Panc1 (cell line): ENCODE results near the gene KCNMB1. TPM values are rescaled to one million over a fixed set of nuclear protein-coding genes. Genes with fewer than 3 reads are reported as not detected.

Experiments used
- ATAC-seq: fragments of 200-7000 bp; cut with Tn5 transposase; 2 replicates; pipeline ENCODE4 v1.9.1; 2020; ENCODE audit warnings: mild to moderate bottlenecking, moderate library complexity
- BruUV-seq: library from RNA; stranded (reverse); fragments of 400-500 nt; replicated peaks from 2 replicates; lab custom pipeline; 2021; lab: Mats Ljungman, UMichigan
- CTCF ChIA-PET: fragments of 300-600 bp; sonication (Branson Sonifier 250); formaldehyde crosslinking; loops from one replicate; lab custom pipeline; 2022; ENCODE audit warnings: antibody characterized with exemption; lab: Charles Lee
- POLR2A ChIA-PET: fragments of 300-600 bp; sonication (Branson Sonifier 250); formaldehyde crosslinking; loops from one replicate; lab custom pipeline; 2022; ENCODE audit warnings: antibody characterized with exemption; lab: Charles Lee
- DNase-seq: peaks from one replicate; pipeline ENCODE4 v3.0.0-alpha.2; 2010; ENCODE audit warnings: low read depth, low spot score
- H3K27ac ChIP-seq: 2 replicates; pipeline ENCODE4 v1.5.1; 2011; ENCODE audit warnings: mild to moderate bottlenecking, low read length, inconsistent platforms
- H3K27me3 ChIP-seq: fragments of 200-500 bp; sonication (Bioruptor generic); 2 replicates; pipeline ENCODE4 v1.6.0; 2014; ENCODE audit warnings: low read length, inconsistent platforms; ENCODE audit not compliant: control insufficient read depth, insufficient read depth
- H3K36me3 ChIP-seq: fragments of 200-500 bp; sonication (Bioruptor generic); 2 replicates; pipeline ENCODE4 v1.5.1; 2014; ENCODE audit warnings: inconsistent platforms, mild to moderate bottlenecking, low read length, moderate library complexity; ENCODE audit not compliant: control insufficient read depth, insufficient read depth
- H3K4me1 ChIP-seq: 2 replicates; pipeline ENCODE4 v1.5.1; 2011; ENCODE audit warnings: inconsistent platforms, mild to moderate bottlenecking, low read length, moderate library complexity; ENCODE audit not compliant: control insufficient read depth, insufficient read depth
- H3K4me3 ChIP-seq, 2 experiments: 2 replicates each; pipeline ENCODE4 v1.5.1; 2011 to 2012; ENCODE audit warnings: low read depth in 2 of 2, low read length in 2 of 2, mild to moderate bottlenecking in 2 of 2, inconsistent platforms in 1 of 2, moderate library complexity in 1 of 2
- H3K9me3 ChIP-seq: fragments of 200-500 bp; sonication (Bioruptor generic); 2 replicates; pipeline ENCODE4 v1.5.1; 2014; ENCODE audit warnings: low read depth, mild to moderate bottlenecking, inconsistent platforms, low read length, moderate library complexity; ENCODE audit not compliant: control insufficient read depth, insufficient read depth
- POLR2AphosphoS5 ChIP-seq: IDR thresholded peaks from 2 replicates; pipeline ENCODE4 v1.6.1; 2012; ENCODE audit warnings: mild to moderate bottlenecking, low read depth, low read length, moderate library complexity
- SIN3A ChIP-seq: IDR thresholded peaks from 2 replicates; pipeline ENCODE4 v1.6.1; 2012; ENCODE audit warnings: low read depth, mild to moderate bottlenecking, low read length, moderate library complexity, borderline replicate concordance; ENCODE audit not compliant: insufficient read depth
- TCF7L2 ChIP-seq: IDR thresholded peaks from 2 replicates; pipeline ENCODE4 v1.6.1; 2011; ENCODE audit warnings: mild to moderate bottlenecking, low read depth, low read length, inconsistent platforms
- in situ Hi-C: cut with HindIII; loops from 2 replicates; pipeline ENCODE4 v1.10.0; 2016; ENCODE audit warnings: low sequenced_read_pairs, low pct_unique_long_range_greater_than_20kb
- intact Hi-C: fragments of 100-400 bp; cut with micrococcal nuclease; formaldehyde crosslinking; loops from one replicate; pipeline ENCODE4 v1.10.0; 2022; ENCODE audit not compliant: unreplicated experiment
- total RNA-seq: library from RNA; stranded (reverse); gene quantifications from one replicate; pipeline ENCODE4 v1.2.1, GENCODE V29; 2021; ENCODE audit not compliant: unreplicated experiment
- TF ChIP-seq, protein P1 (sequence below): fragments of 450-650 bp; IDR thresholded peaks from 2 replicates; pipeline ENCODE4 v1.5.1; 2017; ENCODE audit warnings: mild to moderate bottlenecking
- TF ChIP-seq, protein P2 (sequence below), 2 experiments: IDR thresholded peaks; 2 replicates each; pipeline ENCODE4 v1.6.1; 2011 to 2012; ENCODE audit warnings: low read depth in 2 of 2, control low read depth in 1 of 2, low read length in 1 of 2, mild to moderate bottlenecking in 1 of 2, moderate library complexity in 1 of 2; ENCODE audit not compliant: insufficient read depth in 1 of 2

The KCNMB1 gene
- total RNA-seq, 1 experiment from 2014 or later, result not detected

DNA sequence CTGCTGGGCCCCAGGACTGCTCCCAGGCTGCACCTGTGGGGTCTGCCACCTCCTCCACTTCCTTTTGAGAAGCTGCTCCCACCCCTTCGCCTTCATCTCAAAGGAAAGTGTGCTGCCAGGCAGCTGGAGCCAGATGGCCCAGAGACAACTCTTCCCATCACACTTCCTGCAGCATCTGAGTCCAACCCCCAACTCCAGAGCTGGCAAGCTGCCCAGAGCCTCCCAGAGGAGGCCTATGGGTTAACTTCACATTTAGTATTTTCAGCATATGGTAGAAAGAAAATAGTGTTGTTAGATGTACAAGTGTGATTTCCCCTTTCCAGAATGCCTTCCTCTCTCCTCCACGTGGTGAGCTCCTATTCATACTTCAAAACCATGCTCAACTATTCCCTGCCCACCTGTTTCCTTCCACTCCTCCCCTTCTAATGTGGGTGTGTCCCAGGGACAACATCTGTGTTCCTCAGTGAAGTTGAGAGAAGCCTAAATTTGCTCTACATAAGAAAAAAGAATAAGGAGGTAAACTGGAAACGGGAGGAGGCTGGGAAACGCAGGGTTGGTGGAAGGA is 38.6 kb upstream of the KCNMB1 start:
- Histone ChIP-seq H3K4me3 (no peak overlapping the region), H3K9me3 (no peaks in the 10 kb centered on the region), H3K27me3 (peaks cover 6% of the 10 kb centered on the region; the same call in 1 of the 2 replicates), H3K27ac (no peak overlapping the region), H3K4me1 (no peaks in the 10 kb centered on the region), H3K36me3 (no peaks in the 10 kb centered on the region)
- DNase-seq, result no peak
- in situ Hi-C loops, result no loop called here
- intact Hi-C loops, result no loop called here
- TF ChIP-seq TCF7L2 (no peak), POLR2AphosphoS5 (no peak), SIN3A (no peak)
- TF ChIP-seq, protein P1, sequence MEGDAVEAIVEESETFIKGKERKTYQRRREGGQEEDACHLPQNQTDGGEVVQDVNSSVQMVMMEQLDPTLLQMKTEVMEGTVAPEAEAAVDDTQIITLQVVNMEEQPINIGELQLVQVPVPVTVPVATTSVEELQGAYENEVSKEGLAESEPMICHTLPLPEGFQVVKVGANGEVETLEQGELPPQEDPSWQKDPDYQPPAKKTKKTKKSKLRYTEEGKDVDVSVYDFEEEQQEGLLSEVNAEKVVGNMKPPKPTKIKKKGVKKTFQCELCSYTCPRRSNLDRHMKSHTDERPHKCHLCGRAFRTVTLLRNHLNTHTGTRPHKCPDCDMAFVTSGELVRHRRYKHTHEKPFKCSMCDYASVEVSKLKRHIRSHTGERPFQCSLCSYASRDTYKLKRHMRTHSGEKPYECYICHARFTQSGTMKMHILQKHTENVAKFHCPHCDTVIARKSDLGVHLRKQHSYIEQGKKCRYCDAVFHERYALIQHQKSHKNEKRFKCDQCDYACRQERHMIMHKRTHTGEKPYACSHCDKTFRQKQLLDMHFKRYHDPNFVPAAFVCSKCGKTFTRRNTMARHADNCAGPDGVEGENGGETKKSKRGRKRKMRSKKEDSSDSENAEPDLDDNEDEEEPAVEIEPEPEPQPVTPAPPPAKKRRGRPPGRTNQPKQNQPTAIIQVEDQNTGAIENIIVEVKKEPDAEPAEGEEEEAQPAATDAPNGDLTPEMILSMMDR, result no peak
- TF ChIP-seq, protein P2, sequence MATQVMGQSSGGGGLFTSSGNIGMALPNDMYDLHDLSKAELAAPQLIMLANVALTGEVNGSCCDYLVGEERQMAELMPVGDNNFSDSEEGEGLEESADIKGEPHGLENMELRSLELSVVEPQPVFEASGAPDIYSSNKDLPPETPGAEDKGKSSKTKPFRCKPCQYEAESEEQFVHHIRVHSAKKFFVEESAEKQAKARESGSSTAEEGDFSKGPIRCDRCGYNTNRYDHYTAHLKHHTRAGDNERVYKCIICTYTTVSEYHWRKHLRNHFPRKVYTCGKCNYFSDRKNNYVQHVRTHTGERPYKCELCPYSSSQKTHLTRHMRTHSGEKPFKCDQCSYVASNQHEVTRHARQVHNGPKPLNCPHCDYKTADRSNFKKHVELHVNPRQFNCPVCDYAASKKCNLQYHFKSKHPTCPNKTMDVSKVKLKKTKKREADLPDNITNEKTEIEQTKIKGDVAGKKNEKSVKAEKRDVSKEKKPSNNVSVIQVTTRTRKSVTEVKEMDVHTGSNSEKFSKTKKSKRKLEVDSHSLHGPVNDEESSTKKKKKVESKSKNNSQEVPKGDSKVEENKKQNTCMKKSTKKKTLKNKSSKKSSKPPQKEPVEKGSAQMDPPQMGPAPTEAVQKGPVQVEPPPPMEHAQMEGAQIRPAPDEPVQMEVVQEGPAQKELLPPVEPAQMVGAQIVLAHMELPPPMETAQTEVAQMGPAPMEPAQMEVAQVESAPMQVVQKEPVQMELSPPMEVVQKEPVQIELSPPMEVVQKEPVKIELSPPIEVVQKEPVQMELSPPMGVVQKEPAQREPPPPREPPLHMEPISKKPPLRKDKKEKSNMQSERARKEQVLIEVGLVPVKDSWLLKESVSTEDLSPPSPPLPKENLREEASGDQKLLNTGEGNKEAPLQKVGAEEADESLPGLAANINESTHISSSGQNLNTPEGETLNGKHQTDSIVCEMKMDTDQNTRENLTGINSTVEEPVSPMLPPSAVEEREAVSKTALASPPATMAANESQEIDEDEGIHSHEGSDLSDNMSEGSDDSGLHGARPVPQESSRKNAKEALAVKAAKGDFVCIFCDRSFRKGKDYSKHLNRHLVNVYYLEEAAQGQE (IDR thresholded peaks at IDR 0.05; ENCODE audit: insufficient read depth in 1 of 2, low read depth in 2 of 2, low read length in 1 of 2), result no peak
- ATAC-seq, result no peak
- BruUV-seq, result no TSS peak
- POLR2A ChIA-PET, result no interaction called here
- CTCF ChIA-PET, result interaction anchor here (0.6 kb wide), 1 partner anchor 107 kb away, joined by 3 read pairs; no protein-coding TSS in a partner anchor

DNA sequence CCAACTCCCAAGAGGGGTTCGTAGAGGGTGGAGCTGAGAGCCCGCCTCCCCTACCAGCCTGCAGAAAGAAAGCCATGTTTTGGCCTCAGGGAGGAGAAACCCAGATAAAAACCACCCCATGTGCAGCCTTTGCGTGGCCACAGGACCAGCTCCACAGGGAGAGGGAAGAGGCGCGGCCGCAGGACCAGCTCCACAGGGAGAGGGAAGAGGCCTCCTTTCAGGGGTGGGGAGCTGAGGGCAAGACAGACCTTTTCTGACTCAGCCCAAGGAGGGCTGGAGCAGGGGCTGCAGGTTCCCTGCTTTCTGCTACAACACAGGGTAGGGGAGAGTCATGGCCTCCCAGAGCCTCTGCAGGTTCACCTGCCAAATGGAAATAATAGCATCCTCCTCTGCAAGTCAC is 37.6 kb upstream of the KCNMB1 start:
- Histone ChIP-seq H3K9me3 (no peaks in the 10 kb centered on the region), H3K4me3 (no peak overlapping the region), H3K36me3 (no peaks in the 10 kb centered on the region), H3K4me1 (no peaks in the 10 kb centered on the region), H3K27me3 (peaks cover 6% of the 10 kb centered on the region), H3K27ac (no peak overlapping the region)
- intact Hi-C loops (no loop called here), in situ Hi-C loops (no loop called here)
- BruUV-seq, result no TSS peak
- POLR2A ChIA-PET, result no interaction called here
- ATAC-seq, result no peak
- CTCF ChIA-PET, result interaction anchor here (0.7 kb wide), 1 partner anchor 197 kb away, joined by 3 read pairs; no protein-coding TSS in a partner anchor
- no peak for DNase-seq
- TF ChIP-seq SIN3A, result no peak
- TF ChIP-seq POLR2AphosphoS5, result no peak
- no peak for TF ChIP-seq TCF7L2
- TF ChIP-seq, protein P2 (IDR thresholded peaks at IDR 0.05; ENCODE audit: insufficient read depth in 1 of 2, low read depth in 2 of 2, low read length in 1 of 2), result no peak
- TF ChIP-seq, protein P1, result no peak; the same call in 1 of the 2 replicates
